GM21367 (cell line): ENCODE results near the gene POT1.

Experiments
- ATAC-seq: cut with Tn5 transposase; IDR thresholded peaks from one replicate; pipeline ENCODE4 v1.9.1; 2021; ENCODE audit not compliant: unreplicated experiment

Gene POT1

GRCh38 chr7:124914298-124914697 lies 15.3 kb downstream of the POT1 start:
- peak; percentile 47 for ATAC-seq

GRCh38 chr7:124912972-124913371 lies 16.7 kb downstream of the POT1 start:
- ATAC-seq = no peak

GRCh38 chr7:124909808-124910207 lies 19.8 kb downstream of the POT1 start:
- ATAC-seq = no peak

GRCh38 chr7:124908259-124908658 lies 21.4 kb downstream of the POT1 start:
- no peak for ATAC-seq

- no peak for ATAC-seq
These were observed 22.1 kb downstream of the POT1 start for GRCh38 chr7:124907490-124907889.

GRCh38 chr7:124898531-124898930 lies 31.1 kb downstream of the POT1 start:
- ATAC-seq = no peak

- ATAC-seq = no peak
These were observed 33.6 kb downstream of the POT1 start for GRCh38 chr7:124896001-124896400.

- peak; percentile 82 for ATAC-seq
These were observed 36.3 kb downstream of the POT1 start for GRCh38 chr7:124893140-124893827.

GRCh38 chr7:124887247-124887646 lies 42.4 kb downstream of the POT1 start:
- no peak for ATAC-seq

- no peak for ATAC-seq
These were observed 47.6 kb downstream of the POT1 start for GRCh38 chr7:124881981-124882380.

GRCh38 chr7:124879771-124880170 lies 49.9 kb downstream of the POT1 start:
- no peak for ATAC-seq

- ATAC-seq = no peak
These were observed 50.5 kb downstream of the POT1 start for GRCh38 chr7:124879103-124879502.

- ATAC-seq = no peak
These were observed 54.9 kb downstream of the POT1 start for GRCh38 chr7:124874644-124875163.

GRCh38 chr7:124857672-124858235 lies 71.9 kb downstream of the POT1 start:
- ATAC-seq = no peak

- ATAC-seq = peak; percentile 66
These were observed 73.2 kb downstream of the POT1 start for GRCh38 chr7:124856299-124856888.

GRCh38 chr7:124843336-124843735 lies 86.3 kb downstream of the POT1 start:
- no peak for ATAC-seq

GRCh38 chr7:124840435-124840834 lies 89.2 kb downstream of the POT1 start:
- no peak for ATAC-seq

- ATAC-seq = no peak
These were observed 89.9 kb downstream of the POT1 start for GRCh38 chr7:124839687-124840086.

GRCh38 chr7:124836173-124836572 lies 93.5 kb downstream of the POT1 start:
- ATAC-seq = no peak

GRCh38 chr7:124818807-124819206 lies 110.8 kb downstream of the POT1 start:
- ATAC-seq = no peak

GRCh38 chr7:124813994-124814798 lies 115.4 kb downstream of the POT1 start:
- ATAC-seq = no peak
